Peyer's patch (tissue), 4 donors: Measurements from ENCODE around the gene DGCR2.

Experiments
- POLR2A ChIP-seq, 2 donors: fragments of 450-650 bp; IDR thresholded peaks; one replicate each; pipeline ENCODE4 v1.5.1; 2017; ENCODE audit warnings: antibody characterized with exemption in 2 of 2, mild to moderate bottlenecking in 2 of 2, moderate library complexity in 2 of 2
- TF ChIP-seq, protein P1 (sequence below), 6 experiments: fragments of 450-650 bp in 4 of 6; fragments of 200-600 bp in 2 of 6; sonication (generic) in 1 of 6; IDR thresholded peaks; one replicate each; pipeline ENCODE4 v1.5.1; 2017 to 2019; ENCODE audit warnings: antibody characterized with exemption in 6 of 6, mild to moderate bottlenecking in 3 of 6, moderate library complexity in 1 of 6

DNA sequence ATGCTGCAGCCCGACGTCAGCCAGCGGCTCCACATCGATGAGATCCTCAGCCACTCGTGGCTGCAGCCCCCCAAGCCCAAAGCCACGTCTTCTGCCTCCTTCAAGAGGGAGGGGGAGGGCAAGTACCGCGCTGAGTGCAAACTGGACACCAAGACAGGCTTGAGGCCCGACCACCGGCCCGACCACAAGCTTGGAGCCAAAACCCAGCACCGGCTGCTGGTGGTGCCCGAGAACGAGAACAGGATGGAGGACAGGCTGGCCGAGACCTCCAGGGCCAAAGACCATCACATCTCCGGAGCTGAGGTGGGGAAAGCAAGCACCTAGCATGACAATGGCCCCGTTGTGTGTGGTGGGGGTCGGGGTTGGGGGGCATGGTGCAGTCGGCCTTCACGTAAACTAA, 9.9 kb upstream of the DGCR2 start:
- TF ChIP-seq, protein P1, sequence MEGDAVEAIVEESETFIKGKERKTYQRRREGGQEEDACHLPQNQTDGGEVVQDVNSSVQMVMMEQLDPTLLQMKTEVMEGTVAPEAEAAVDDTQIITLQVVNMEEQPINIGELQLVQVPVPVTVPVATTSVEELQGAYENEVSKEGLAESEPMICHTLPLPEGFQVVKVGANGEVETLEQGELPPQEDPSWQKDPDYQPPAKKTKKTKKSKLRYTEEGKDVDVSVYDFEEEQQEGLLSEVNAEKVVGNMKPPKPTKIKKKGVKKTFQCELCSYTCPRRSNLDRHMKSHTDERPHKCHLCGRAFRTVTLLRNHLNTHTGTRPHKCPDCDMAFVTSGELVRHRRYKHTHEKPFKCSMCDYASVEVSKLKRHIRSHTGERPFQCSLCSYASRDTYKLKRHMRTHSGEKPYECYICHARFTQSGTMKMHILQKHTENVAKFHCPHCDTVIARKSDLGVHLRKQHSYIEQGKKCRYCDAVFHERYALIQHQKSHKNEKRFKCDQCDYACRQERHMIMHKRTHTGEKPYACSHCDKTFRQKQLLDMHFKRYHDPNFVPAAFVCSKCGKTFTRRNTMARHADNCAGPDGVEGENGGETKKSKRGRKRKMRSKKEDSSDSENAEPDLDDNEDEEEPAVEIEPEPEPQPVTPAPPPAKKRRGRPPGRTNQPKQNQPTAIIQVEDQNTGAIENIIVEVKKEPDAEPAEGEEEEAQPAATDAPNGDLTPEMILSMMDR (IDR thresholded peaks at IDR 0.05): no peak
- TF ChIP-seq POLR2A (IDR thresholded peaks at IDR 0.05): no peak
